ENCODE measurements around the gene BYSL.
A peak's percentile ranks its signal among the peaks of the same experiment; 100 is the strongest.

Gene BYSL

DNA sequence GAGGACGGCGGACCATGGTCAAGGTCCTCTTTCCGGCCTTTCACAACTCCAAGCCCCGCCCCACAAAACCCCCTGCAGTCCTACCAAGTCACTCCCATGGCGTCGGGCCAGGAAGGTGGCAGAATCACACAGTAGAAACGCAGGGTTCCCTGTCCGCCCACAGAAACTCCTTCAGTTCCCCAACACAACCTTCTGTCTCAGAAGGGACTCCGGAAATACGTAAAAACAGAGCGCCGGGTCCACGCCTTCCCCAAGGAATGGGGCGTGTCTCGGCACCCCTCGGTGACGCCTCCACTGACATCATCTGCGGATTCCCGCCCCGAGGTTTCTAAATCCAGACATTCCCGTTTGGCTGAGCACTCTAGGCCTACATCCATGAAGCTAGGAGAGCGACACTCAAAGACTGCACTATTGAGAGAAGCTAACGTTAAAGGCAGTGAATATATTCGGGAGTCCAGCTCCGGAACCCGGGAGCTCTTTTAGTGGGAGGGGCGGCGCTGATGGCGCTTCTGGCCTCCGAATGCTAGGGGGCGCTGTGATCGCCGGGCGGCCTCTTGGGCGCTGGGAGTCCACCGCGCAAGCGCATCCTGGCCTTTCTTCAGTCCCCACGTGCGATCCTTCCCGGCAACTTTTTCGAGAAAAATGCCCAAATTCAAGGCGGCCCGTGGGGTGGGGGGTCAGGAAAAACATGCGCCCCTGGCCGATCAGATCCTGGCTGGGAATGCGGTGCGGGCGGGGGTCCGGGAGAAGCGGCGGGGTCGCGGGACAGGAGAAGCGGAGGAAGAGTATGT, at the start of gene BYSL, which contains the start of gene MED20:
Gene BYSL (plus strand): TSS at position 579 of the 791 bp plus-strand sequence. CDS start 64 bp downstream, at position 643.
Gene MED20 (minus strand): TSS at position 219 of the 791 bp plus-strand sequence. CDS start 121 bp downstream, at position 98.
- DNase-seq (ENCODE audit: low spot score) = peak; percentile 96

- no peak for DNase-seq (ENCODE audit: low spot score)
Measured at GRCh38 chr6:41871691-41872090, 49.6 kb upstream of the BYSL start.

DNA sequence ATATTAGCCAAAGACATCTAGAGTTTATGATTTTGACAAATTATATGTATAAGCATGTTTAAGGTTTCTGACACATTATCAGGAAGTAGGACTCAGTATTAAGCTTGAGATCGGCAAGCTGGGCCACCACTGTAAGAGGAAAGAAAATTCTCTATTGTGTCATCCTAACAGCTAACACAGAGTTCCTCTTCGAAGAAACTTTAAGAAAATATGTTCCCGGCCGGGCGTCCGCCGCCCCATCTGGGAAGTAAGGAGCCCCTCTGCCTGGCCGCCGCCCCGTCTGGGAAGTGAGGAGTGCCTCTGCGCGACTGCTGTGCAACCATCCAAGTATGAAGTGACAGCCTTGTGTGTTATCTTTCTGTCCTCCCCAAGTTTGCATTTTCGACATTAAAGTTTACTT, 49.2 kb upstream of the BYSL start:
- no peak for DNase-seq (ENCODE audit: low spot score)

DNA sequence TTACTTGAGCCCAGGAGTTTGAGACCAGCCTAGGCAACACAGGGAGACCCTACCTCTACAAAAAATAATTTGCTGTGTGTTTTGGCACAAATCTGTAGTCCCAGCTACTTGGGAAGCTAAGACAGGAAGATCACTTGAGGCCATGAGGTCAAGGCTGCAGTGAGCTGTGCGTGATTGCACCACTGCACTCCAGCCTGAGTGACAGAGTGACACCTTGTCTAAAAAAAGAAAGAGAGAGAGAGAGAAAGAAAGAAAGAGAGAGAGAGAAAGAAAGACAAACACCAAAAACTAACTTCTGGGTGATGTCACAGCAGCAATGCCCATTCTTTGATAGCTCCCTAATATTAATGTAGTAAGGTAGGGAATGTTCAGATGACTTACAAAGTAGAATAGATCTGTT, 46.6 kb upstream of the BYSL start:
- no peak for DNase-seq (ENCODE audit: low spot score)

DNA sequence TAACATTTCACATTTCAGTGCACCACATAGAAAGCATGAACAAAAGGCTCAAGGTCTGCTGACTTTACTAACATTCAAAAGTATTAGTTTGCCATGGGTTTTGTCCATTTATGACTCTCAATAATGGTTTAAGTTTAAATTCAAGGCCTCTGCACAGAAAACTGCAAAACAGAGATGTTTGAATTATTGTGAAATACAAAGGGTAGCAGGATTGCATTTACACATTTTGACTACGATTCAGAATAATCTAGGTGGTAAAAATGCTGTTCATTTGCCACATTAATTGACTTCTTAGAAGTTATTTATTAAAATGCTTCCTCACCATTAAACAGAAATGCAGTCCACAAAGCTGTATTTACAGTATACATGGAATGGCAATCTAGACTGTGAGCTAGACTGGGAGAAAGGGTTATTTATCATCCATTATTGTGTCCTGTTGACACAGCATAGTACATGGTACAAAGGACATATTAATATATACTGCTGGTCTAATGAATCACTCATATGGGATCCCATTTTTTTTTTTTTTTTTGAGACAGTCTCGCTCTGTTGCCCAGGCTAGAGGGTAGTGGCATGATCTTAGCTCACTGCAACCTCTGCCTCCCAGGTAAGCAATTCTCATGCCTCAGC, 44.1 kb upstream of the BYSL start:
- DNase-seq (ENCODE audit: low spot score) = no peak

DNA sequence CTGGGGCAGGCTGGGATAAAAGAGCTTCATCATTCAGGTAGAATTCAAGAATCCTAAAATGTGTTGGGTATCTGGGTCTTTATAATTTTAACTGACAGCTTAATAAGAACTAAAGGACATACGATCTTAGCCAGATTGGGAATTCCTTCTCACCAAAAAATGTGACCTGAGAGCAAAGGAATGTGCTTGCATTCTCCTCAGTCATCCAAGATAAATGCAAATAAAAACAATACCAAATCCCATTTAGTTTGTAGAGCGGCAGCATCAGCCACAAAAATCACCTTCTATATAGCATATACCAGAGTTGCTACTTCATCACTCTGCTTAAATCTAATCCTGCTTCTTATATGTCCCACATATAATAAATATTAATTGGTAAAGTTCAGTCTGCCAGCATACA, 43.1 kb upstream of the BYSL start:
- DNase-seq (ENCODE audit: low spot score) = no peak

DNA sequence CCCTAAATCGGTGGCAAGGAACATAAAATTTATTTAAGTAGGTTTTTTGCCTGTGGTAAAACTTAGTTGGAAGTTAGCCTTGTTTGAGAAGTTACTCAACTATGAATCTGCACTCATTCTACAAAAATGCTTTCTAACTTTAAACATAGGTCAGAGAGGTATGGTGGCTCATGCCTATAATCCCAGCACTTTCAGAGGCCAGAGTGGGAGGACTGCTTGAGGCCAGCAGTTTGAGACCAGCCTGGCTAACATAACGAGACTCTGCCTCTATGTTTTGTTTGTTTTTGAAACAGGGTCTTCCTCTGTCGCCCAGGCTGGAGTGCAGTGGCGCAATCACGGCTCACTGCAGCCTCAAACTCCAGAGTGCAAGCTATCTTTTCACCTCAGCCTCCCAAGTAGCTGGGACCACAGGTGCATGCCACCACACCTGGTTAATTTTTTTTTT, 42.3 kb upstream of the BYSL start:
- DNase-seq (ENCODE audit: low spot score) = no peak

GRCh38 chr6:41881506-41881905, 39.8 kb upstream of the BYSL start:
- no peak for DNase-seq (ENCODE audit: low spot score)

DNA sequence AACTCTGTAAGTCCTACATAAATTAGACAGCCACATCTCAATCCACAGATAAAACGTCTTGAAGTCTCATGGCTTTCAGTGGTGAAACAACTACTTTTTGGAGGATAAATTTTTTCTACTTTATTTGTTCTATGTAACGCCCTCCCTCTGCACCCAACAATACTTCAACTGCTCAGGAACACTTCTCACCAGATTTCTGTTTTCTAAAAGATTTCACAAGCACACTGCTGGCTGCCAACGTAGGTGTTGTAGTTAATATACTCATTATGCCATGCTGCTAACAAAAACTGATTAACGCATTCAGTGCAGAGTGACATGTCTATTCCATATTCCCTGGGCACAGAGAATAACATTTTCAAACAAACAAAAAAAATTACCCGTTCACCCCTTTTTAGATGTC, 36.3 kb upstream of the BYSL start:
- DNase-seq (ENCODE audit: low spot score) = no peak

GRCh38 chr6:41885930-41886329, 35.4 kb upstream of the BYSL start:
- no peak for DNase-seq (ENCODE audit: low spot score)

- no peak for DNase-seq (ENCODE audit: low spot score)
Measured at GRCh38 chr6:41887331-41887751, 34.0 kb upstream of the BYSL start.

- DNase-seq (ENCODE audit: low spot score) = no peak
Measured at GRCh38 chr6:41892921-41893564, 28.3 kb upstream of the BYSL start.

GRCh38 chr6:41894366-41895299, 26.7 kb upstream of the BYSL start:
- DNase-seq (ENCODE audit: low spot score) = no peak

- DNase-seq (ENCODE audit: low spot score) = peak; percentile 88
Measured at GRCh38 chr6:41895300-41896233, 25.7 kb upstream of the BYSL start, which contains the start of gene USP49. Gene USP49 (minus strand): TSS chr6:41895375. CDS start chr6:41806983, 88,392 bp downstream.

DNA sequence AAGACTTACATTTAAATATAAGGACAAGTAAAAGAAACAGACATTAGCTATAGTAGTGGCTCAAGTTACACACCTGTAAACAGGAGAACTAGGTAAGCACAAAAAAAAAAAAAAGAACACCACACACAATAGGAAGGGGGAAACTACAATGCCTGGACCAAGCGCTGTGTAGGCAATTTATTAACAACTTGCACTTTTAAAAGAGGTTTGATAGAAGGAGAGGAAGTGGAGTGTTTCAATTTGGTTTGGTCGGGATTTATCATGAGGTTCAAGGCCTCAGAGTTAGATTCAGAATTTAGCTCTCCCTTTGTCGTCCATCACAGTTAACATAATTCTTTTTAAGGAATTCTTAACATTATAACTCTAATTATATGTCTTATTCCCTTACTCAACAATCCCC, 25.0 kb upstream of the BYSL start:
- no peak for DNase-seq (ENCODE audit: low spot score)

GRCh38 chr6:41900861-41901260, 20.4 kb upstream of the BYSL start:
- DNase-seq (ENCODE audit: low spot score) = no peak

DNA sequence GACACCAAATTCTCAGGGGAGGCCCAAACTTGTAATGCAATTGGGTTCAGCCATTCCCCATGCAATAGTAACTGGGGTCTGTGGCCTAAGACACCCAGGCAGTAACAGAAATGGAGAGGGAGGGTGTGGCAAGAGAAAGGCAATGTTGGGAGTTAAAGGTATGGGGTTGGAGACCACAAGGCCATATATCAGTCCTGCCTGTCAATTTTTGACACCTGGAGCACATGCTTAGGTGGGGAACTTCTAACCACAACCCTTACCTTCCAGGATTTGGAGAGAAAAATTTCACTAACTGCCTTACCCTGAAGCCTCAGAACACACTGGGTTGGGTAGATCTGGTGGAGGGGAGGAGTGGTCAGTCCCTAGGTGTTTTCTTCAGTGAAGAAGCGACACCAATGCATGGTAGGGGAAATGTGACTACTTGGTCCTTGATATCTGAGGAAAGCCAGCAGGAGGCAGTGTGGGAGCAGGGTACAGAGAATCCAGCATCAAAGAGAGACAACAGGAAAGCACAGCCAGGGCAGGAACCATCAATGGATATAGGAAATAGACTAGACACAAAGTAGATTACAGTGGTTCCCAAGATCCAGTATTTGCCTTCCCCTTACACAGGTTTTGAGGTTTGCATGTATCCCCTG, 19.3 kb upstream of the BYSL start:
- no peak for DNase-seq (ENCODE audit: low spot score)

- DNase-seq (ENCODE audit: low spot score) = no peak
Measured at GRCh38 chr6:41909727-41910126, 11.6 kb upstream of the BYSL start.

GRCh38 chr6:41914343-41914742, 7.0 kb upstream of the BYSL start:
- no peak for DNase-seq (ENCODE audit: low spot score)

Measured in LoVo (cell line).